Breast epithelium (tissue), 3 donors: ENCODE data around the gene MITD1.

Experiments
- CTCF ChIP-seq, 3 donors: fragments of 450-650 bp; IDR thresholded peaks; one replicate each; pipeline ENCODE4 v1.5.1; 2016 to 2017; ENCODE audit warnings: antibody characterized with exemption in 3 of 3, mild to moderate bottlenecking in 3 of 3, moderate library complexity in 3 of 3
- POLR2A ChIP-seq: fragments of 450-650 bp; IDR thresholded peaks from one replicate; pipeline ENCODE4 v1.6.1; 2016; ENCODE audit warnings: antibody characterized with exemption, mild to moderate bottlenecking, moderate library complexity

GRCh38 chr2:99200076-99200800 is 19.4 kb upstream of the MITD1 start:
- TF ChIP-seq CTCF (IDR thresholded peaks at IDR 0.05) (no peak), POLR2A (no peak)
